ENCODE measurements around the gene USP33. TPM values are rescaled to one million over a fixed set of nuclear protein-coding genes. Genes with fewer than 3 reads are reported as not detected.
A peak's percentile ranks its signal among the peaks of the same experiment; 100 is the strongest.

USP33 gene
- total and polyA plus RNA-seq, 2 of the 8 experiments (the other 6 are each of a cell fraction or from before 2014, with no cell fraction given): 20.0 to 55.5 TPM

- Histone ChIP-seq H3K4me2 (ENCODE audit: insufficient read depth in 1 of 2, low read depth in 2 of 2, low read length in 2 of 2) (peak within 1 kb of the TSS; percentile 85 to 86), H3K4ac (replicated peaks; ENCODE audit: insufficient read length, low read depth, low read length) (peak within 1 kb of the TSS; percentile 100), H2BK5ac (ENCODE audit: low read depth, low read length) (peak within 1 kb of the TSS; percentile 96), H3K4me3 (ENCODE audit: extremely low read depth in 1 of 4, insufficient read depth in 2 of 4, low read depth in 3 of 4, low read length in 4 of 4) (peak within 1 kb of the TSS; percentile 86 to 98 (median 98)), H4K8ac (ENCODE audit: extremely low read depth, insufficient read depth, low read length) (peak within 1 kb of the TSS; percentile 100), H3K27ac (ENCODE audit: low read depth, low read length) (peak within 1 kb of the TSS; percentile 95), H3K36me3 (ENCODE audit: control insufficient read depth in 2 of 4, insufficient read depth in 4 of 4, low read length in 3 of 4) (no peaks in the 10 kb centered on the region), H3K9me3 (ENCODE audit: insufficient read depth in 2 of 2, low read depth in 1 of 2, low read length in 1 of 2) (no peaks in the 10 kb centered on the region), H3K27me3 (replicated peaks in 1 of 4; ENCODE audit: control insufficient read depth in 3 of 4, extremely low read depth in 1 of 4, insufficient read depth in 3 of 4, low read length in 3 of 4) (no peaks in the 10 kb centered on the region), H2BK15ac (ENCODE audit: low read length) (no peak within 1 kb of the TSS), H2AFZ (ENCODE audit: low read length) (peak within 1 kb of the TSS; percentile 91), H3K9ac (replicated peaks in 1 of 4; ENCODE audit: extremely low read depth in 1 of 4, low read depth in 3 of 4, low read length in 3 of 4) (peak within 1 kb of the TSS; percentile 90 to 100 (median 96)), H4K5ac (ENCODE audit: insufficient read length, low read depth, low read length) (peak within 1 kb of the TSS; percentile 99), H2AK5ac (ENCODE audit: low read depth, low read length) (peak within 1 kb of the TSS; percentile 89; the same call in 1 of the 2 replicates), H3K14ac (ENCODE audit: insufficient read length) (no peak within 1 kb of the TSS), H3K79me1 (ENCODE audit: low read depth, low read length) (no peaks in the 10 kb centered on the region; the same call in 1 of the 2 replicates), H3K23ac (ENCODE audit: insufficient read length) (no peak within 1 kb of the TSS), H3K56ac (replicated peaks; ENCODE audit: insufficient read length, low read depth, low read length) (peak within 1 kb of the TSS; percentile 97), H3K4me1 (replicated peaks in 1 of 4; ENCODE audit: control insufficient read depth in 3 of 4, insufficient read depth in 4 of 4, low read length in 3 of 4) (no peaks in the 10 kb centered on the region; a peak in 2 of 7 replicates), H3K79me2 (ENCODE audit: control insufficient read depth in 1 of 2, insufficient read depth in 2 of 2, low read length in 2 of 2) (peaks cover 13 to 47% of the 10 kb centered on the region in 2 experiments), H2BK12ac (ENCODE audit: low read depth, low read length) (peak within 1 kb of the TSS; percentile 84; the same call in 1 of the 2 replicates), H4K20me1 (replicated peaks in 1 of 2; ENCODE audit: control insufficient read depth in 1 of 2, insufficient read depth in 2 of 2, low read length in 2 of 2) (peaks cover 0 to 3% of the 10 kb centered on the region in 2 experiments), H4K91ac (replicated peaks; ENCODE audit: insufficient read length, low read length) (peak within 1 kb of the TSS; percentile 96), H3K23me2 (ENCODE audit: low read depth, low read length) (peaks cover 4% of the 10 kb centered on the region), H3K18ac (ENCODE audit: extremely low read depth, low read length) (peak within 1 kb of the TSS; percentile 96), H2BK120ac (replicated peaks; ENCODE audit: low read depth, low read length) (peak within 1 kb of the TSS; percentile 91), H2BK20ac (ENCODE audit: low read length) (no peak within 1 kb of the TSS)
- ChIA-PET POLR2A (ENCODE audit: partially characterized antibody) (interaction anchor here (0.6 to 3.2 kb wide), 17 partner anchors 10 to 788 kb away, joined by 3 to 57 read pairs (median 3); partner anchors contain the start of genes NEXN and USP33), CTCF (ENCODE audit: partially characterized antibody) (interaction anchor here (1.2 kb wide), 1 partner anchor 103 kb away, joined by 4 read pairs; no protein-coding TSS in a partner anchor)
- peak; percentile 63 for FAIRE-seq
- 2% methylated on average over 41 of the region's 56 CpGs; no CpG with 5 or more reads in 1 of the 2 experiments for WGBS, 2 experiments (ENCODE audit: extremely low coverage in 1 of 2, insufficient coverage in 1 of 2, insufficient read length in 1 of 2, insufficient replicate concordance in 2 of 2, low coverage in 1 of 2, low lambda C conversion rate in 2 of 2, missing lambda C conversion rate in 1 of 2)
- DNase-seq (ENCODE audit: low read depth in 1 of 2, low spot score in 2 of 2): peak; percentile 81 to 93
- TF ChIP-seq SAP30 (IDR thresholded peaks at IDR 0.05; ENCODE audit: insufficient read depth, insufficient replicate concordance, low read length): no peak
- peak in 1 of 2 experiments; percentile 93; a peak in 2 of 3 replicates for TF ChIP-seq POLR2A (IDR thresholded peaks at IDR 0.05; ENCODE audit: control extremely low read depth in 1 of 2, low read depth in 2 of 2, low read length in 2 of 2)
- TF ChIP-seq CREB1 (IDR thresholded peaks at IDR 0.05): peak; percentile 64; the same call in 1 of the 2 replicates
- TF ChIP-seq GABPA (IDR thresholded peaks at IDR 0.05; ENCODE audit: borderline replicate concordance, insufficient read depth, low read length): no peak
- peak in 1 of 2 experiments; percentile 23; a peak in 1 of 4 replicates for TF ChIP-seq SIN3A (conservative IDR thresholded peaks at IDR 0.05 in 1 of 2, IDR thresholded peaks at IDR 0.05 in 1 of 2; ENCODE audit: low read depth in 1 of 2, low read length in 2 of 2)
- TF ChIP-seq KDM4A (IDR thresholded peaks at IDR 0.05; ENCODE audit: low read depth, low read length, severe bottlenecking): peak; percentile 98
- TF ChIP-seq BACH1 (IDR thresholded peaks at IDR 0.05; ENCODE audit: low read length): no peak; the same call in 1 of the 2 replicates
- peak; percentile 62; the same call in 1 of the 2 replicates for TF ChIP-seq E2F6 (IDR thresholded peaks at IDR 0.05)
- peak; percentile 25; the same call in 1 of the 2 replicates for TF ChIP-seq TCF12 (IDR thresholded peaks at IDR 0.05; ENCODE audit: low read depth, low read length)
- TF ChIP-seq PHF8 (conservative IDR thresholded peaks at IDR 0.05; ENCODE audit: low read depth, low read length): peak; percentile 72
- no peak for TF ChIP-seq RFX5 (IDR thresholded peaks at IDR 0.05; ENCODE audit: borderline replicate concordance, low read depth, low read length)
Observed at GRCh38 chr1:77682460-77683159, 77.0 kb downstream of the USP33 start, which contains the start of gene ZZZ3. TSS of gene ZZZ3 (minus strand) at chr1:77682658. CDS start at chr1:77633354, 49,304 bp downstream.

Measured in H1 (cell line).